ENCODE measurements around the gene PSORS1C2.

DNA sequence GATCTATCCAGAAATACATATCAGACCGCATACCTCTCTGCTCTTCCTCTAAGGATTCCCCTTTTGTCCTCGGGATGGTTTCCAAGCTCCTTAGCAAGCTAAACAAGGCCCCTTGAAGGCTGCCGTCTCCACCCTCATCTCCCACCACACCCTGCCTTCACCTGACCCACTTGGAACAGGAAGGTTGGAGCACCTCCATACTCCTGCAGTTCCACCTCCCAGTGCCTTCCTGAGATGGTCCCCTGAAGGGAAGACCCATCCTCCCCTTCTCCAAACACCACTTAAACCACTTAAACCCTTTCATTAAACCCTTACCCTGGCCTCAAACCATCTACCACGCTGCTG lies 40.1 kb upstream of the PSORS1C2 start:
- TF ChIP-seq, protein P1, sequence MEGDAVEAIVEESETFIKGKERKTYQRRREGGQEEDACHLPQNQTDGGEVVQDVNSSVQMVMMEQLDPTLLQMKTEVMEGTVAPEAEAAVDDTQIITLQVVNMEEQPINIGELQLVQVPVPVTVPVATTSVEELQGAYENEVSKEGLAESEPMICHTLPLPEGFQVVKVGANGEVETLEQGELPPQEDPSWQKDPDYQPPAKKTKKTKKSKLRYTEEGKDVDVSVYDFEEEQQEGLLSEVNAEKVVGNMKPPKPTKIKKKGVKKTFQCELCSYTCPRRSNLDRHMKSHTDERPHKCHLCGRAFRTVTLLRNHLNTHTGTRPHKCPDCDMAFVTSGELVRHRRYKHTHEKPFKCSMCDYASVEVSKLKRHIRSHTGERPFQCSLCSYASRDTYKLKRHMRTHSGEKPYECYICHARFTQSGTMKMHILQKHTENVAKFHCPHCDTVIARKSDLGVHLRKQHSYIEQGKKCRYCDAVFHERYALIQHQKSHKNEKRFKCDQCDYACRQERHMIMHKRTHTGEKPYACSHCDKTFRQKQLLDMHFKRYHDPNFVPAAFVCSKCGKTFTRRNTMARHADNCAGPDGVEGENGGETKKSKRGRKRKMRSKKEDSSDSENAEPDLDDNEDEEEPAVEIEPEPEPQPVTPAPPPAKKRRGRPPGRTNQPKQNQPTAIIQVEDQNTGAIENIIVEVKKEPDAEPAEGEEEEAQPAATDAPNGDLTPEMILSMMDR (IDR thresholded peaks at IDR 0.05), result no peak
- no peak for TF ChIP-seq POLR2A (IDR thresholded peaks at IDR 0.05)
